GM12878 (cell line): ENCODE measurements around the gene ZNF391. TPM values are rescaled to one million over a fixed set of nuclear protein-coding genes. Genes with fewer than 3 reads are reported as not detected.

Experiments used
- BMI1 ChIP-seq: fragments of 450-650 bp; IDR thresholded peaks from 2 replicates; pipeline ENCODE4 v1.6.1; 2016; ENCODE audit warnings: mild to moderate bottlenecking, moderate library complexity, borderline replicate concordance
- CBX5 ChIP-seq: sonication (generic); IDR thresholded peaks from 2 replicates; pipeline ENCODE4 v1.6.1; 2016; ENCODE audit warnings: low read depth, moderate library complexity, mild to moderate bottlenecking, inconsistent platforms
- CHD1 ChIP-seq: IDR thresholded peaks from 2 replicates; pipeline ENCODE4 v1.6.1; 2012; ENCODE audit warnings: low read depth, low read length, improper control_type of control experiment
- CHD4 ChIP-seq: fragments of 200-600 bp; sonication (generic); IDR thresholded peaks from 2 replicates; pipeline ENCODE4 v1.6.1; 2016; ENCODE audit warnings: mild to moderate bottlenecking
- CREM ChIP-seq: IDR thresholded peaks from 2 replicates; pipeline ENCODE4 v1.6.1; 2014; ENCODE audit warnings: antibody characterized with exemption, low read depth
- DPF2 ChIP-seq: fragments of 450-650 bp; IDR thresholded peaks from 2 replicates; pipeline ENCODE4 v1.6.1; 2017; ENCODE audit warnings: mild to moderate bottlenecking
- ETV6 ChIP-seq, 2 experiments: fragments of 450-650 bp in 1 of 2; IDR thresholded peaks in 1 of 2; conservative IDR thresholded peaks in 1 of 2; 2 replicates each; pipeline ENCODE4 v1.6.1; 2014; ENCODE audit warnings: antibody characterized with exemption in 1 of 2, borderline replicate concordance in 1 of 2, low read depth in 1 of 2, mild to moderate bottlenecking in 1 of 2, moderate library complexity in 1 of 2
- FOXK2 ChIP-seq: fragments of 450-650 bp; IDR thresholded peaks from 2 replicates; pipeline ENCODE4 v1.6.1; 2017; ENCODE audit warnings: mild to moderate bottlenecking, moderate library complexity
- GABPA ChIP-seq: IDR thresholded peaks from 2 replicates; pipeline ENCODE4 v1.6.1; 2014; ENCODE audit warnings: antibody characterized with exemption, low read depth, mild to moderate bottlenecking, inconsistent platforms
- GATAD2B ChIP-seq: fragments of 450-650 bp; conservative IDR thresholded peaks from 2 replicates; pipeline ENCODE4 v1.6.1; 2017; ENCODE audit warnings: low read depth, mild to moderate bottlenecking, moderate library complexity
- HCFC1 ChIP-seq: fragments of 150-350 bp; IDR thresholded peaks from 2 replicates; pipeline ENCODE4 v1.6.1; 2014; ENCODE audit warnings: low read length
- JUNB ChIP-seq: IDR thresholded peaks from 2 replicates; pipeline ENCODE4 v1.6.1; 2016; ENCODE audit warnings: antibody characterized with exemption, mild to moderate bottlenecking
- KAT2A ChIP-seq: conservative IDR thresholded peaks from 2 replicates; pipeline ENCODE4 v1.6.1; 2011; ENCODE audit warnings: low read depth, low read length; ENCODE audit not compliant: control insufficient read depth
- NFYB ChIP-seq: IDR thresholded peaks from 2 replicates; pipeline ENCODE4 v1.6.1; 2011; ENCODE audit warnings: low read depth, mild to moderate bottlenecking, low read length, improper control_type of control experiment, moderate library complexity; ENCODE audit not compliant: insufficient read depth
- NR2C1 ChIP-seq: fragments of 450-650 bp; IDR thresholded peaks from 2 replicates; pipeline ENCODE4 v1.6.1; 2017; ENCODE audit warnings: antibody characterized with exemption, mild to moderate bottlenecking, moderate library complexity
- PAX8 ChIP-seq: fragments of 450-650 bp; IDR thresholded peaks from 2 replicates; pipeline ENCODE4 v1.6.1; 2017; ENCODE audit warnings: mild to moderate bottlenecking, moderate library complexity
- PML ChIP-seq: IDR thresholded peaks from 2 replicates; pipeline ENCODE4 v1.6.1; 2012; ENCODE audit warnings: low read length, inconsistent platforms
- POLR2AphosphoS2 ChIP-seq: IDR thresholded peaks from 2 replicates; pipeline ENCODE4 v1.6.1; 2011; ENCODE audit warnings: low read depth, mild to moderate bottlenecking, low read length, improper control_type of control experiment, moderate library complexity
- RB1 ChIP-seq: fragments of 450-650 bp; formaldehyde crosslinking; IDR thresholded peaks from 2 replicates; pipeline ENCODE4 v1.6.1; 2017; ENCODE audit warnings: mild to moderate bottlenecking, borderline replicate concordance
- RBBP5 ChIP-seq: fragments of 200-600 bp; sonication (generic); conservative IDR thresholded peaks from 2 replicates; pipeline ENCODE4 v1.6.1; 2016
- SPI1 ChIP-seq: IDR thresholded peaks from 2 replicates; pipeline ENCODE4 v1.6.1; 2011; ENCODE audit warnings: low read depth, mild to moderate bottlenecking, low read length, moderate library complexity, borderline replicate concordance; ENCODE audit not compliant: insufficient read depth
- SUZ12 ChIP-seq: fragments of 200-600 bp; sonication (generic); IDR thresholded peaks from one replicate; pipeline ENCODE4 v1.6.1; 2018; ENCODE audit warnings: antibody characterized with exemption, mild to moderate bottlenecking; ENCODE audit not compliant: unreplicated experiment
- TCF12 ChIP-seq: IDR thresholded peaks from 2 replicates; pipeline ENCODE4 v1.6.1; 2011; ENCODE audit warnings: low read depth, mild to moderate bottlenecking, low read length
- TCF3 ChIP-seq: IDR thresholded peaks from 2 replicates; pipeline ENCODE4 v1.6.1; 2012; ENCODE audit warnings: low read depth, mild to moderate bottlenecking, low read length, borderline replicate concordance; ENCODE audit not compliant: insufficient read depth
- ZBED1 ChIP-seq: IDR thresholded peaks from 2 replicates; pipeline ENCODE4 v1.6.1; 2016; ENCODE audit warnings: borderline replicate concordance
- ZNF207 ChIP-seq: fragments of 450-650 bp; IDR thresholded peaks from 2 replicates; pipeline ENCODE4 v1.6.1; 2014; ENCODE audit warnings: antibody characterized with exemption, mild to moderate bottlenecking, borderline replicate concordance
- ZNF274 ChIP-seq: IDR thresholded peaks from one replicate; pipeline ENCODE4 v1.8.0; 2011; ENCODE audit not compliant: insufficient read length, insufficient read depth
- polyA plus RNA-seq, 11 experiments: library from polyadenylated mRNA; depleted of rRNA in 4 of 11; unstranded in 6 of 11; stranded (reverse) in 5 of 11; fragments of >200 nt; fragmentation: Nextera tagmentation in 4 of 11; fragmentation: Illumina TruSeq in 1 of 11; extraction: Ambion mirVana in 4 of 11; extraction: Trizol in 1 of 11; gene quantifications; 1 replicate in 1 of 11; 2 replicates in 10 of 11; pipeline versions ENCODE4 v1.2.1 to v1.2.3, GENCODE V29; 2011 to 2016; ENCODE audit warnings: inconsistent platforms in 2 of 11, missing spikeins in 2 of 11, low read depth in 1 of 11
- total RNA-seq, 4 experiments: library from RNA; depleted of rRNA in 3 of 4; stranded (reverse); fragments of >200 nt in 3 of 4; fragmentation: Illumina TruSeq in 1 of 4; extraction: Trizol in 1 of 4; gene quantifications; 2 replicates each; pipeline versions ENCODE4 v1.2.1 to v1.2.3, GENCODE V29; 2013 to 2021
- TF ChIP-seq, protein P1 (sequence below): fragments of 450-650 bp; IDR thresholded peaks from 2 replicates; pipeline ENCODE4 v1.6.1; 2017; ENCODE audit warnings: borderline replicate concordance
- TF ChIP-seq, protein P2 (sequence below): IDR thresholded peaks from 2 replicates; pipeline ENCODE4 v1.6.1; 2011; ENCODE audit warnings: borderline replicate concordance, low read depth, mild to moderate bottlenecking, moderate library complexity, mixed read lengths, low read length; ENCODE audit not compliant: insufficient read depth; ENCODE audit errors: extremely low read length

ZNF391 gene
- total and polyA plus RNA-seq, 10 of the 15 experiments (the other 5 are each of a cell fraction or from before 2014, with no cell fraction given), result 0.42 to 1.9 (median 1.0) TPM

- TF ChIP-seq CHD1 (no peak), FOXK2 (no peak), ZNF274 (no peak), ZNF207 (no peak), POLR2AphosphoS2 (no peak), BMI1 (no peak), RB1 (0 out of 2 replicates have a peak, but pooled peaks have one; percentile 27), NR2C1 (no peak), RBBP5 (no peak), PML (peak; percentile 32; the same call in 1 of the 2 replicates), JUNB (no peak), KAT2A (no peak), NFYB (peak; percentile 53; the same call in 1 of the 2 replicates), CBX5 (peak; percentile 96), TCF12 (no peak), TCF3 (0 out of 2 replicates have a peak, but pooled peaks have one; percentile 19), GATAD2B (peak; percentile 32; the same call in 1 of the 2 replicates), DPF2 (no peak), GABPA (peak; percentile 86), ETV6 (conservative IDR thresholded peaks at IDR 0.05 in 1 of 2, IDR thresholded peaks at IDR 0.05 in 1 of 2; ENCODE audit: borderline replicate concordance in 1 of 2, low read depth in 1 of 2) (peak in 1 of 2 experiments; percentile 30; a peak in 1 of 4 replicates), HCFC1 (peak; percentile 47), CHD4 (no peak), PAX8 (no peak), SUZ12 (no peak), SPI1 (no peak), ZBED1 (no peak), CREM (peak; percentile 69)
- TF ChIP-seq, protein P1, sequence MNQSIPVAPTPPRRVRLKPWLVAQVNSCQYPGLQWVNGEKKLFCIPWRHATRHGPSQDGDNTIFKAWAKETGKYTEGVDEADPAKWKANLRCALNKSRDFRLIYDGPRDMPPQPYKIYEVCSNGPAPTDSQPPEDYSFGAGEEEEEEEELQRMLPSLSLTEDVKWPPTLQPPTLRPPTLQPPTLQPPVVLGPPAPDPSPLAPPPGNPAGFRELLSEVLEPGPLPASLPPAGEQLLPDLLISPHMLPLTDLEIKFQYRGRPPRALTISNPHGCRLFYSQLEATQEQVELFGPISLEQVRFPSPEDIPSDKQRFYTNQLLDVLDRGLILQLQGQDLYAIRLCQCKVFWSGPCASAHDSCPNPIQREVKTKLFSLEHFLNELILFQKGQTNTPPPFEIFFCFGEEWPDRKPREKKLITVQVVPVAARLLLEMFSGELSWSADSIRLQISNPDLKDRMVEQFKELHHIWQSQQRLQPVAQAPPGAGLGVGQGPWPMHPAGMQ, result no peak
- TF ChIP-seq, protein P2, sequence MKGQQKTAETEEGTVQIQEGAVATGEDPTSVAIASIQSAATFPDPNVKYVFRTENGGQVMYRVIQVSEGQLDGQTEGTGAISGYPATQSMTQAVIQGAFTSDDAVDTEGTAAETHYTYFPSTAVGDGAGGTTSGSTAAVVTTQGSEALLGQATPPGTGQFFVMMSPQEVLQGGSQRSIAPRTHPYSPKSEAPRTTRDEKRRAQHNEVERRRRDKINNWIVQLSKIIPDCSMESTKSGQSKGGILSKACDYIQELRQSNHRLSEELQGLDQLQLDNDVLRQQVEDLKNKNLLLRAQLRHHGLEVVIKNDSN, result no peak
These were observed at the start of gene ZNF391 (continued) for GRCh38 chr6:27388293-27389197.
